Measurements from ENCODE around the gene PARVA.

Gene PARVA

GRCh38 chr11:12386745-12387144 is 9.4 kb downstream of the PARVA start:
- DNase-seq (ENCODE audit: low spot score): no peak
- no peak for TF ChIP-seq CTCF (IDR thresholded peaks at IDR 0.05; ENCODE audit: extremely low read depth, insufficient read depth, missing control alignments)
- in situ Hi-C loops (cut with MboI; ENCODE audit: low pct_unique_long_range_greater_than_20kb, low sequenced_read_pairs, unreplicated experiment): no loop called here

- DNase-seq (ENCODE audit: low spot score): no peak
- no peak for TF ChIP-seq CTCF (IDR thresholded peaks at IDR 0.05; ENCODE audit: extremely low read depth, insufficient read depth, missing control alignments)
- in situ Hi-C loops (cut with MboI; ENCODE audit: low pct_unique_long_range_greater_than_20kb, low sequenced_read_pairs, unreplicated experiment): no loop called here
Observed at GRCh38 chr11:12388173-12388572, 10.8 kb downstream of the PARVA start.

- in situ Hi-C loops (cut with MboI; ENCODE audit: low pct_unique_long_range_greater_than_20kb, low sequenced_read_pairs, unreplicated experiment): no loop called here
- no peak for TF ChIP-seq CTCF (IDR thresholded peaks at IDR 0.05; ENCODE audit: extremely low read depth, insufficient read depth, missing control alignments)
- no peak for DNase-seq (ENCODE audit: low spot score)
Observed at GRCh38 chr11:12388939-12389670, 11.7 kb downstream of the PARVA start.

GRCh38 chr11:12389676-12390657 is 12.6 kb downstream of the PARVA start:
- TF ChIP-seq CTCF (IDR thresholded peaks at IDR 0.05; ENCODE audit: extremely low read depth, insufficient read depth, missing control alignments): no peak
- in situ Hi-C loops (cut with MboI; ENCODE audit: low pct_unique_long_range_greater_than_20kb, low sequenced_read_pairs, unreplicated experiment): no loop called here
- DNase-seq (ENCODE audit: low spot score): no peak

GRCh38 chr11:12390687-12391110 is 13.3 kb downstream of the PARVA start:
- no peak for DNase-seq (ENCODE audit: low spot score)
- no peak for TF ChIP-seq CTCF (IDR thresholded peaks at IDR 0.05; ENCODE audit: extremely low read depth, insufficient read depth, missing control alignments)
- in situ Hi-C loops (cut with MboI; ENCODE audit: low pct_unique_long_range_greater_than_20kb, low sequenced_read_pairs, unreplicated experiment): no loop called here

- no peak for TF ChIP-seq CTCF (IDR thresholded peaks at IDR 0.05; ENCODE audit: extremely low read depth, insufficient read depth, missing control alignments)
- in situ Hi-C loops (cut with MboI; ENCODE audit: low pct_unique_long_range_greater_than_20kb, low sequenced_read_pairs, unreplicated experiment): no loop called here
- no peak for DNase-seq (ENCODE audit: low spot score)
Observed at GRCh38 chr11:12392672-12393071, 15.3 kb downstream of the PARVA start.
